HG03558 (cell line): ENCODE results near the gene SAFB.

Source experiments
- ATAC-seq: cut with Tn5 transposase; IDR thresholded peaks from one replicate; pipeline ENCODE4 v1.9.1; 2021; ENCODE audit warnings: moderate number of reproducible peaks; ENCODE audit not compliant: unreplicated experiment; ENCODE audit errors: extremely low read depth

Gene SAFB

GRCh38 chr19:5622465-5623396 is at the start of gene SAFB, which contains the start of gene SAFB2:
TSS of gene SAFB (plus strand) at chr19:5623083. CDS start at chr19:5623206, 123 bp downstream.
TSS of gene SAFB2 (minus strand) at chr19:5622776. CDS start at chr19:5622715, 61 bp downstream.
- peak; percentile 77 for ATAC-seq

- no peak for ATAC-seq
Measured at GRCh38 chr19:5575590-5575989, 47.3 kb upstream of the SAFB start.

- ATAC-seq, result no peak
Measured at GRCh38 chr19:5578097-5578846, 44.6 kb upstream of the SAFB start.

GRCh38 chr19:5579286-5579685 is 43.6 kb upstream of the SAFB start:
- ATAC-seq, result no peak

- ATAC-seq, result no peak
Measured at GRCh38 chr19:5579697-5580096, 43.2 kb upstream of the SAFB start.

GRCh38 chr19:5580161-5580571 is 42.7 kb upstream of the SAFB start:
- no peak for ATAC-seq

GRCh38 chr19:5585461-5586299 is 37.2 kb upstream of the SAFB start:
- no peak for ATAC-seq

- no peak for ATAC-seq
Measured at GRCh38 chr19:5586300-5587070, 36.4 kb upstream of the SAFB start.

GRCh38 chr19:5587071-5587455 is 35.8 kb upstream of the SAFB start:
- no peak for ATAC-seq

GRCh38 chr19:5587661-5588060 is 35.2 kb upstream of the SAFB start:
- ATAC-seq, result no peak

- no peak for ATAC-seq
Measured at GRCh38 chr19:5588441-5588840, 34.4 kb upstream of the SAFB start.

- ATAC-seq, result no peak
Measured at GRCh38 chr19:5588906-5589676, 33.8 kb upstream of the SAFB start.

- ATAC-seq, result no peak
Measured at GRCh38 chr19:5590151-5590864, 32.6 kb upstream of the SAFB start.

- ATAC-seq, result no peak
Measured at GRCh38 chr19:5590865-5591154, 32.1 kb upstream of the SAFB start.

- ATAC-seq, result no peak
Measured at GRCh38 chr19:5591476-5591875, 31.4 kb upstream of the SAFB start.

GRCh38 chr19:5592531-5593342 is 30.1 kb upstream of the SAFB start:
- no peak for ATAC-seq

GRCh38 chr19:5593343-5594255 is 29.3 kb upstream of the SAFB start:
- ATAC-seq, result no peak
